ENCODE measurements around the gene GGCX.

The GGCX gene

DNA sequence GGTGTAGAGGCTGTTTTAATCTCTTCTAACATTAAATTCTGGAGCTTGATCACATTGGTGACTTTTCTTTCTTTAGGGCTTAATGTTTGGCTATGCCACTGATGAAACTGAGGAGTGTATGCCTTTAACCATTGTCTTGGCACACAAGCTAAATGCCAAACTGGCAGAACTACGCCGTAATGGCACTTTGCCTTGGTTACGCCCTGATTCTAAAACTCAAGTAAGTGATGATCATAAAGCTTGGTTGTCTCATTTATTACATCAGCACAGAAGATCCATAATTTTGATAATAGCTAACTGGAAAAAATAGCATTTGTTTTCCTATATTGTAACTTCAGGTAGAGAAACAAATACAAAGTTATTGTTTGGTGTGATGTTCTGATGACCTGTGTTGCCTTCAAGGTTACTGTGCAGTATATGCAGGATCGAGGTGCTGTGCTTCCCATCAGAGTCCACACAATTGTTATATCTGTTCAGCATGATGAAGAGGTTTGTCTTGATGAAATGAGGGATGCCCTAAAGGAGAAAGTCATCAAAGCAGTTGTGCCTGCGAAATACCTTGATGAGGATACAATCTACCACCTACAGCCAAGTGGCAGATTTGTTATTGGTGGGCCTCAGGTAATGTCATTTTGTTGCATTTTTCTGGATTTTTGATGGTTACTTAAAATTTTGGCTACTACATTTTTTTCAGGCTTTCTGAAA is 19.4 kb downstream of the GGCX start:
- Histone ChIP-seq H3K4me3 (ENCODE audit: low read depth, low read length) (no peak overlapping the region), H3K36me3 (ENCODE audit: control insufficient read depth in 2 of 2, insufficient read depth in 1 of 2, low read length in 2 of 2) (peaks cover 28 to 67% of the 10 kb centered on the region in 2 experiments), H3K27ac (ENCODE audit: extremely low read depth, low read depth, low read length) (no peak overlapping the region), H3K4me1 (ENCODE audit: control insufficient read depth, insufficient read depth, low read length) (0 out of 2 replicates have a peak, but pooled peaks cover 2% of the 10 kb centered on the region), H3K9me3 (ENCODE audit: control insufficient read depth, insufficient read depth, low read depth, low read length) (no peaks in the 10 kb centered on the region)
- ChIA-PET POLR2A (interaction anchor here (0.5 to 3.8 kb wide), 4 partner anchors 19 to 168 kb away, joined by 3 to 87 read pairs (median 14); partner anchors contain the start of genes GGCX and SH2D6), CTCF (interaction anchor here (0.6 to 9.1 kb wide), 4 partner anchors 9 to 122 kb away, joined by 3 to 73 read pairs (median 27); partner anchors contain the start of gene SH2D6)
- TF ChIP-seq ZNF785 (tag by site-specific recombination; IDR thresholded peaks at IDR 0.05) (no peak), GLI2 (tag by site-specific recombination; IDR thresholded peaks at IDR 0.05; ENCODE audit: borderline replicate concordance, low read depth) (no peak), ZNF530 (tag by site-specific recombination; IDR thresholded peaks at IDR 0.05; ENCODE audit: low read depth) (no peak), FEZF1 (tag by site-specific recombination; IDR thresholded peaks at IDR 0.05) (no peak), GLIS1 (tag by site-specific recombination; IDR thresholded peaks at IDR 0.05) (no peak), ZNF521 (tag by site-specific recombination; IDR thresholded peaks at IDR 0.05) (no peak), ZNF48 (tag by site-specific recombination; IDR thresholded peaks at IDR 0.05) (no peak), ZNF324 (tag by site-specific recombination; IDR thresholded peaks at IDR 0.05) (no peak), ZNF777 (tag by site-specific recombination; IDR thresholded peaks at IDR 0.05; ENCODE audit: borderline replicate concordance) (no peak)
- TF ChIP-seq, protein P1, sequence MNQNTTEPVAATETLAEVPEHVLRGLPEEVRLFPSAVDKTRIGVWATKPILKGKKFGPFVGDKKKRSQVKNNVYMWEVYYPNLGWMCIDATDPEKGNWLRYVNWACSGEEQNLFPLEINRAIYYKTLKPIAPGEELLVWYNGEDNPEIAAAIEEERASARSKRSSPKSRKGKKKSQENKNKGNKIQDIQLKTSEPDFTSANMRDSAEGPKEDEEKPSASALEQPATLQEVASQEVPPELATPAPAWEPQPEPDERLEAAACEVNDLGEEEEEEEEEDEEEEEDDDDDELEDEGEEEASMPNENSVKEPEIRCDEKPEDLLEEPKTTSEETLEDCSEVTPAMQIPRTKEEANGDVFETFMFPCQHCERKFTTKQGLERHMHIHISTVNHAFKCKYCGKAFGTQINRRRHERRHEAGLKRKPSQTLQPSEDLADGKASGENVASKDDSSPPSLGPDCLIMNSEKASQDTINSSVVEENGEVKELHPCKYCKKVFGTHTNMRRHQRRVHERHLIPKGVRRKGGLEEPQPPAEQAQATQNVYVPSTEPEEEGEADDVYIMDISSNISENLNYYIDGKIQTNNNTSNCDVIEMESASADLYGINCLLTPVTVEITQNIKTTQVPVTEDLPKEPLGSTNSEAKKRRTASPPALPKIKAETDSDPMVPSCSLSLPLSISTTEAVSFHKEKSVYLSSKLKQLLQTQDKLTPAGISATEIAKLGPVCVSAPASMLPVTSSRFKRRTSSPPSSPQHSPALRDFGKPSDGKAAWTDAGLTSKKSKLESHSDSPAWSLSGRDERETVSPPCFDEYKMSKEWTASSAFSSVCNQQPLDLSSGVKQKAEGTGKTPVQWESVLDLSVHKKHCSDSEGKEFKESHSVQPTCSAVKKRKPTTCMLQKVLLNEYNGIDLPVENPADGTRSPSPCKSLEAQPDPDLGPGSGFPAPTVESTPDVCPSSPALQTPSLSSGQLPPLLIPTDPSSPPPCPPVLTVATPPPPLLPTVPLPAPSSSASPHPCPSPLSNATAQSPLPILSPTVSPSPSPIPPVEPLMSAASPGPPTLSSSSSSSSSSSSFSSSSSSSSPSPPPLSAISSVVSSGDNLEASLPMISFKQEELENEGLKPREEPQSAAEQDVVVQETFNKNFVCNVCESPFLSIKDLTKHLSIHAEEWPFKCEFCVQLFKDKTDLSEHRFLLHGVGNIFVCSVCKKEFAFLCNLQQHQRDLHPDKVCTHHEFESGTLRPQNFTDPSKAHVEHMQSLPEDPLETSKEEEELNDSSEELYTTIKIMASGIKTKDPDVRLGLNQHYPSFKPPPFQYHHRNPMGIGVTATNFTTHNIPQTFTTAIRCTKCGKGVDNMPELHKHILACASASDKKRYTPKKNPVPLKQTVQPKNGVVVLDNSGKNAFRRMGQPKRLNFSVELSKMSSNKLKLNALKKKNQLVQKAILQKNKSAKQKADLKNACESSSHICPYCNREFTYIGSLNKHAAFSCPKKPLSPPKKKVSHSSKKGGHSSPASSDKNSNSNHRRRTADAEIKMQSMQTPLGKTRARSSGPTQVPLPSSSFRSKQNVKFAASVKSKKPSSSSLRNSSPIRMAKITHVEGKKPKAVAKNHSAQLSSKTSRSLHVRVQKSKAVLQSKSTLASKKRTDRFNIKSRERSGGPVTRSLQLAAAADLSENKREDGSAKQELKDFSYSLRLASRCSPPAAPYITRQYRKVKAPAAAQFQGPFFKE (tag by site-specific recombination; IDR thresholded peaks at IDR 0.05; ENCODE audit: borderline replicate concordance): no peak

DNA sequence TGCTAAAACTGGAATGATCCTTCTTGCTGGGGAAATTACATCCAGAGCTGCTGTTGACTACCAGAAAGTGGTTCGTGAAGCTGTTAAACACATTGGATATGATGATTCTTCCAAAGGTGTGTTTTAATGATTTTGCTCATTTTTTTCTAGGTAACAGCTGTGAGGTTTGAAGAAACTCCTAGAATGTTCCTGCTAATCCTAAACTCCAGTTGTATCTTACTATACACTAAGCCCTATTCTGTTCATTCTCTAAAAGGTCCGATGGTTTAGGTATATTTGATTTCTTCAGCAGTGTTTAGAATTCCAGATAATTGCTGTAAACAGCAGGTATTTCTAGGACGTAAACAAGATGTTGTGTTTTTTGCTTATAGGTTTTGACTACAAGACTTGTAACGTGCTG is 20.0 kb downstream of the GGCX start:
- Histone ChIP-seq H3K9me3 (ENCODE audit: control insufficient read depth, insufficient read depth, low read depth, low read length) (no peaks in the 10 kb centered on the region), H3K36me3 (ENCODE audit: control insufficient read depth in 2 of 2, insufficient read depth in 1 of 2, low read length in 2 of 2) (peaks cover 28 to 66% of the 10 kb centered on the region in 2 experiments), H3K27ac (ENCODE audit: extremely low read depth, low read depth, low read length) (no peak overlapping the region), H3K4me1 (ENCODE audit: control insufficient read depth, insufficient read depth, low read length) (0 out of 2 replicates have a peak, but pooled peaks cover 2% of the 10 kb centered on the region), H3K4me3 (ENCODE audit: low read depth, low read length) (peak overlapping the region; percentile 98)
- CTCF ChIA-PET: interaction anchor here (1.2 to 9.1 kb wide), 3 partner anchors 10 to 150 kb away, joined by 3 to 73 read pairs (median 42); partner anchors contain the start of gene SH2D6
- POLR2A ChIA-PET: interaction anchor here (0.6 to 5.3 kb wide), 5 partner anchors 10 to 167 kb away, joined by 3 to 106 read pairs (median 25); partner anchors contain the start of genes RNF181 and SH2D6
- TF ChIP-seq, protein P2, sequence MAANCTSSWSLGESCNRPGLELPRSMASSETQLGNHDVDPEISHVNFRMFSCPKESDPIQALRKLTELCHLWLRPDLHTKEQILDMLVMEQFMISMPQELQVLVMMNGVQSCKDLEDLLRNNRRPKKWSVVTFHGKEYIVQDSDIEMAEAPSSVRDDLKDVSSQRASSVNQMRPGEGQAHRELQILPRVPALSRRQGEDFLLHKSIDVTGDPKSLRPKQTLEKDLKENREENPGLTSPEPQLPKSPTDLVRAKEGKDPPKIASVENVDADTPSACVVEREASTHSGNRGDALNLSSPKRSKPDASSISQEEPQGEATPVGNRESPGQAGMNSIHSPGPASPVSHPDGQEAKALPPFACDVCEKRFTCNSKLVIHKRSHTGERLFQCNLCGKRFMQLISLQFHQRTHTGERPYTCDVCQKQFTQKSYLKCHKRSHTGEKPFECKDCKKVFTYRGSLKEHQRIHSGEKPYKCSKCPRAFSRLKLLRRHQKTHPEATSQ (tag by site-specific recombination; IDR thresholded peaks at IDR 0.05): no peak
- TF ChIP-seq, protein P3, sequence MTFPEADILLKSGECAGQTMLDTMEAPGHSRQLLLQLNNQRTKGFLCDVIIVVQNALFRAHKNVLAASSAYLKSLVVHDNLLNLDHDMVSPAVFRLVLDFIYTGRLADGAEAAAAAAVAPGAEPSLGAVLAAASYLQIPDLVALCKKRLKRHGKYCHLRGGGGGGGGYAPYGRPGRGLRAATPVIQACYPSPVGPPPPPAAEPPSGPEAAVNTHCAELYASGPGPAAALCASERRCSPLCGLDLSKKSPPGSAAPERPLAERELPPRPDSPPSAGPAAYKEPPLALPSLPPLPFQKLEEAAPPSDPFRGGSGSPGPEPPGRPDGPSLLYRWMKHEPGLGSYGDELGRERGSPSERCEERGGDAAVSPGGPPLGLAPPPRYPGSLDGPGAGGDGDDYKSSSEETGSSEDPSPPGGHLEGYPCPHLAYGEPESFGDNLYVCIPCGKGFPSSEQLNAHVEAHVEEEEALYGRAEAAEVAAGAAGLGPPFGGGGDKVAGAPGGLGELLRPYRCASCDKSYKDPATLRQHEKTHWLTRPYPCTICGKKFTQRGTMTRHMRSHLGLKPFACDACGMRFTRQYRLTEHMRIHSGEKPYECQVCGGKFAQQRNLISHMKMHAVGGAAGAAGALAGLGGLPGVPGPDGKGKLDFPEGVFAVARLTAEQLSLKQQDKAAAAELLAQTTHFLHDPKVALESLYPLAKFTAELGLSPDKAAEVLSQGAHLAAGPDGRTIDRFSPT (tag by site-specific recombination; IDR thresholded peaks at IDR 0.05): no peak
- TF ChIP-seq, protein P4, sequence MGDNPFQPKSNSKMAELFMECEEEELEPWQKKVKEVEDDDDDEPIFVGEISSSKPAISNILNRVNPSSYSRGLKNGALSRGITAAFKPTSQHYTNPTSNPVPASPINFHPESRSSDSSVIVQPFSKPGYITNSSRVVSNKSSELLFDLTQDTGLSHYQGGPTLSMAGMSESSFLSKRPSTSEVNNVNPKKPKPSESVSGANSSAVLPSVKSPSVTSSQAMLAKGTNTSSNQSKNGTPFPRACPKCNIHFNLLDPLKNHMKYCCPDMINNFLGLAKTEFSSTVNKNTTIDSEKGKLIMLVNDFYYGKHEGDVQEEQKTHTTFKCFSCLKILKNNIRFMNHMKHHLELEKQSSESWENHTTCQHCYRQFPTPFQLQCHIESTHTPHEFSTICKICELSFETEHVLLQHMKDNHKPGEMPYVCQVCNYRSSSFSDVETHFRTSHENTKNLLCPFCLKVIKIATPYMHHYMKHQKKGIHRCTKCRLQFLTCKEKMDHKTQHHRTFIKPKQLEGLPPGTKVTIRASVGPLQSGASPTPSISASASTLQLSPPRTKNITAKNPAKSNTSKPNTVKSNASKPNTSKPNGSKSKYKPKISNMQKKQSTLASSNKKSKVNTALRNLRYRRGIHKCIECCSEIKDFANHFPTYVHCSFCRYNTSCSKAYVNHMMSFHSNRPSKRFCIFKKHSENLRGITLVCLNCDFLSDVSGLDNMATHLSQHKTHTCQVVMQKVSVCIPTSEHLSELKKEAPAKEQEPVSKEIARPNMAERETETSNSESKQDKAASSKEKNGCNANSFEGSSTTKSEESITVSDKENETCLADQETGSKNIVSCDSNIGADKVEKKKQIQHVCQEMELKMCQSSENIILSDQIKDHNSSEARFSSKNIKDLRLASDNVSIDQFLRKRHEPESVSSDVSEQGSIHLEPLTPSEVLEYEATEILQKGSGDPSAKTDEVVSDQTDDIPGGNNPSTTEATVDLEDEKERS (tag by site-specific recombination; IDR thresholded peaks at IDR 0.05): no peak
- TF ChIP-seq ZNF701 (tag by site-specific recombination; IDR thresholded peaks at IDR 0.05): no peak
- TF ChIP-seq, protein P5, sequence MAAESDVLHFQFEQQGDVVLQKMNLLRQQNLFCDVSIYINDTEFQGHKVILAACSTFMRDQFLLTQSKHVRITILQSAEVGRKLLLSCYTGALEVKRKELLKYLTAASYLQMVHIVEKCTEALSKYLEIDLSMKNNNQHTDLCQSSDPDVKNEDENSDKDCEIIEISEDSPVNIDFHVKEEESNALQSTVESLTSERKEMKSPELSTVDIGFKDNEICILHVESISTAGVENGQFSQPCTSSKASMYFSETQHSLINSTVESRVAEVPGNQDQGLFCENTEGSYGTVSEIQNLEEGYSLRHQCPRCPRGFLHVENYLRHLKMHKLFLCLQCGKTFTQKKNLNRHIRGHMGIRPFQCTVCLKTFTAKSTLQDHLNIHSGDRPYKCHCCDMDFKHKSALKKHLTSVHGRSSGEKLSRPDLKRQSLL (tag by site-specific recombination; IDR thresholded peaks at IDR 0.05): no peak
- no peak for TF ChIP-seq ZNF391 (tag by site-specific recombination; IDR thresholded peaks at IDR 0.05; ENCODE audit: borderline replicate concordance, low read depth)
- TF ChIP-seq REPIN1 (tag by site-specific recombination; IDR thresholded peaks at IDR 0.05; ENCODE audit: low read depth): no peak
- no peak for TF ChIP-seq ZNF785 (tag by site-specific recombination; IDR thresholded peaks at IDR 0.05)
- TF ChIP-seq SCRT2 (tag by site-specific recombination; IDR thresholded peaks at IDR 0.05): no peak

All from HEK293 (cell line).